ENCODE measurements around the gene KIAA0408. TPM values are rescaled to one million over a fixed set of nuclear protein-coding genes. Genes with fewer than 3 reads are reported as not detected.
A peak's percentile ranks its signal among the peaks of the same experiment; 100 is the strongest.

KIAA0408 gene
- total RNA-seq (2021), result 3.1 and 4.7 TPM in 2 replicates
- long read RNA-seq, result 0 reads

DNA sequence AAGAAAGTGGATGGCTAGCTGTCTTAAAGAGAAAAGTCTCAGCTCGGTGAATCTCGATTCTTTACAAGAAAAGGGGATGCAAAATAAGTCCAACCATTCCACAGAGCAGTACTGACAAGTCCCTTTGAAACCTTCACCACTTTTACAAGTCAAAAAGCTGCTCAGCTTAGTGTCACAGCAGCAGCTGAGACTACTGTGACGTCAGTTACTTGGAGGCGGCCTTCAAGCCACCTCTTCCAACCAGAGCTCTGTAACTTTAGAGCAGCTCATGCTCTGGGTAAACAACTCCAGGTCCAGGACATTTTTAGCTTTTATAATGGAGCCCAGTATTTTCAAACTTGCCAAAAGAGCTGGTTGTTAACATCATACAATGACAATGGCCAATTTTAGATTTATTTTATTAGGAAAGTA is at the start of gene KIAA0408:
TSS of gene KIAA0408 (minus strand) at position 159 of the 411 bp plus-strand sequence. CDS start 5,408 bp downstream, outside the sequence.
- Histone ChIP-seq H3K23me2 (ENCODE audit: insufficient read length, low read depth, low read length, poor library complexity, severe bottlenecking) (no peaks in the 10 kb centered on the region), H3K14ac (ENCODE audit: insufficient read depth, low read length) (no peak within 1 kb of the TSS), H2BK12ac (ENCODE audit: insufficient read length, low read depth, low read length) (no peak within 1 kb of the TSS), H2AFZ (ENCODE audit: low read length) (no peak within 1 kb of the TSS), H2BK15ac (ENCODE audit: low read depth, low read length) (no peak within 1 kb of the TSS), H4K8ac (replicated peaks; ENCODE audit: insufficient read length, low read depth, low read length) (no peak within 1 kb of the TSS), H3K18ac (ENCODE audit: insufficient read length, low read depth, low read length) (no peak within 1 kb of the TSS), H4K91ac (ENCODE audit: insufficient read length, low read depth, low read length) (no peak within 1 kb of the TSS), H3K79me1 (ENCODE audit: insufficient read depth, low read depth, low read length, poor library complexity, severe bottlenecking) (no peaks in the 10 kb centered on the region), H3T11ph (ENCODE audit: low read length) (no peak within 1 kb of the TSS), H3K79me2 (ENCODE audit: insufficient read depth, low read length) (no peaks in the 10 kb centered on the region), H2BK5ac (ENCODE audit: insufficient read length, low read length) (no peak within 1 kb of the TSS), H3K27ac (ENCODE audit: insufficient read length, low read depth, low read length) (peak within 1 kb of the TSS; percentile 44), H3K23ac (ENCODE audit: insufficient read length, low read depth, low read length) (no peak within 1 kb of the TSS), H3K9me3 (ENCODE audit: control insufficient read depth, low read depth, low read length) (no peaks in the 10 kb centered on the region), H3K4me1 (ENCODE audit: insufficient read depth, low read length) (no peaks in the 10 kb centered on the region; the same call in 1 of the 2 replicates), H4K20me1 (ENCODE audit: control insufficient read depth, insufficient read depth, insufficient read length) (no peaks in the 10 kb centered on the region), H2AK5ac (ENCODE audit: insufficient read length, low read length) (no peak within 1 kb of the TSS), H2BK120ac (ENCODE audit: low read depth, low read length, poor library complexity, severe bottlenecking) (no peak within 1 kb of the TSS), H3K56ac (ENCODE audit: insufficient read length, low read depth, low read length) (no peak within 1 kb of the TSS), H4K5ac (ENCODE audit: insufficient read length, low read depth, low read length) (no peak within 1 kb of the TSS), H3K4me2 (ENCODE audit: insufficient read depth, insufficient read length, low read length) (no peak within 1 kb of the TSS), H2BK20ac (ENCODE audit: low read depth, low read length, poor library complexity, severe bottlenecking) (no peak within 1 kb of the TSS), H3K27me3 (ENCODE audit: insufficient read depth, low read length) (no peaks in the 10 kb centered on the region), H3K9ac (ENCODE audit: extremely low read depth, insufficient read length, low read length) (no peak within 1 kb of the TSS), H3K4ac (ENCODE audit: low read depth, low read length) (no peak within 1 kb of the TSS)
- Mint-ChIP-seq H3K27ac (peak within 1 kb of the TSS; percentile 14 to 91 (median 44); a peak in 5 of 7 replicates), H3K36me3 (ENCODE audit: insufficient read depth in 1 of 3, low read depth in 3 of 3) (no peaks in the 10 kb centered on the region; a peak in 1 of 7 replicates), H3K9me3 (no peaks in the 10 kb centered on the region), H3K27me3 (ENCODE audit: low read depth) (no peaks in the 10 kb centered on the region), H3K4me3 (peak within 1 kb of the TSS in 1 of 2 experiments; percentile 13; a peak in 3 of 5 replicates), H3K4me1 (peaks cover 31 to 33% of the 10 kb centered on the region in 2 experiments)
- no CpG with 5 or more reads among the region's 4 CpGs for WGBS (ENCODE audit: extremely low coverage, insufficient read length, low lambda C conversion rate)
- DNase-seq, result peak; percentile 81
- TF ChIP-seq, protein P1, sequence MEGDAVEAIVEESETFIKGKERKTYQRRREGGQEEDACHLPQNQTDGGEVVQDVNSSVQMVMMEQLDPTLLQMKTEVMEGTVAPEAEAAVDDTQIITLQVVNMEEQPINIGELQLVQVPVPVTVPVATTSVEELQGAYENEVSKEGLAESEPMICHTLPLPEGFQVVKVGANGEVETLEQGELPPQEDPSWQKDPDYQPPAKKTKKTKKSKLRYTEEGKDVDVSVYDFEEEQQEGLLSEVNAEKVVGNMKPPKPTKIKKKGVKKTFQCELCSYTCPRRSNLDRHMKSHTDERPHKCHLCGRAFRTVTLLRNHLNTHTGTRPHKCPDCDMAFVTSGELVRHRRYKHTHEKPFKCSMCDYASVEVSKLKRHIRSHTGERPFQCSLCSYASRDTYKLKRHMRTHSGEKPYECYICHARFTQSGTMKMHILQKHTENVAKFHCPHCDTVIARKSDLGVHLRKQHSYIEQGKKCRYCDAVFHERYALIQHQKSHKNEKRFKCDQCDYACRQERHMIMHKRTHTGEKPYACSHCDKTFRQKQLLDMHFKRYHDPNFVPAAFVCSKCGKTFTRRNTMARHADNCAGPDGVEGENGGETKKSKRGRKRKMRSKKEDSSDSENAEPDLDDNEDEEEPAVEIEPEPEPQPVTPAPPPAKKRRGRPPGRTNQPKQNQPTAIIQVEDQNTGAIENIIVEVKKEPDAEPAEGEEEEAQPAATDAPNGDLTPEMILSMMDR (conservative IDR thresholded peaks at IDR 0.05), result no peak

Measured in H9 (cell line).